Right lung (tissue), 5 donors: ENCODE measurements around the gene PRUNE2. TPM values are rescaled to one million over a fixed set of nuclear protein-coding genes. Genes with fewer than 3 reads are reported as not detected.

Experiments
- DNase-seq, 2 donors: peaks; one replicate each; pipeline ENCODE4 v3.0.0-alpha.2; 2013
- polyA plus RNA-seq, 5 donors: library from polyadenylated mRNA; unstranded; fragments of 120-200 nt; gene quantifications; one replicate each; pipeline versions ENCODE4 v1.2.1 to v1.2.3, GENCODE V29; 2013; ENCODE audit warnings: inconsistent platforms in 1 of 5, low replicate concordance in 1 of 5; ENCODE audit not compliant: insufficient read length in 5 of 5, insufficient read depth in 1 of 5

Gene PRUNE2
- polyA plus RNA-seq, 5 donors: 2.5 to 4.4 (median 3.3) TPM

DNA sequence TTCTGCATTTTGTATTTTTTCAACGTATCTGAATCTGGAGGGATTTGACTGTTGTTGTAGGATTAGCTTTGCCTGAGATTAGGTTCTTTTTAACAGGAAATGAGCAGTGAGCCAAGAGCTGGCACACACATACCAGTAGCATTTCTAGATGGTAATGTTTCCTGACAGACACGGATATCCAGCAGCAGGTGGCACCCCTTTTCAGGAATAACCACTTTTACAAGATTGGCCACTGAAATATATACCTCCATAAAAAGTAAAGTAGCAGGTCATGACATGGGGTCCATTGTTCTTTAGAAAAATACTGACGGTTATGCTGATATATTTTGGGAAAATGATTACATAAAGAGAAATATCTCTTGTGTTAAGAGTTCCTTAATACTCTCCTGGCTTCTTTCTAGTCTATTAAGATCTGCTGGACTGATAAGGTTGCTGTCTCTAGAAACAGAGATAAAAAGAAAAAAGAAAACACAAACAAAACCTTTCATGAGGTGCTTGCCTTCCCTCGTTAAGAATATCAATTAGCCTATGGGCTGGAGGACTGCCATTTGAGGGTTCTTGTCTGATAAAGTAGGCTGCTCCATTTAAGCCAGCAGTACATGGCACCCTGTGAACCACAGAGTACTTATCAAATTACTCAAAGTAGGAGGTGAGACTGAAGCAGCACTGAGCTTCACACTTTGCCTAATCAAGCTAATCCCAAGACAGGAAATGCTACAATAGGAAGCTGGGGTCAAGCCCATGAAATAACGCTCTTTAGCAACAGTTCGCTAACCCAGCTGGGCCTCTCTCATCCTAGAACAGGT, 243.2 kb downstream of the PRUNE2 start:
- no peak for DNase-seq

DNA sequence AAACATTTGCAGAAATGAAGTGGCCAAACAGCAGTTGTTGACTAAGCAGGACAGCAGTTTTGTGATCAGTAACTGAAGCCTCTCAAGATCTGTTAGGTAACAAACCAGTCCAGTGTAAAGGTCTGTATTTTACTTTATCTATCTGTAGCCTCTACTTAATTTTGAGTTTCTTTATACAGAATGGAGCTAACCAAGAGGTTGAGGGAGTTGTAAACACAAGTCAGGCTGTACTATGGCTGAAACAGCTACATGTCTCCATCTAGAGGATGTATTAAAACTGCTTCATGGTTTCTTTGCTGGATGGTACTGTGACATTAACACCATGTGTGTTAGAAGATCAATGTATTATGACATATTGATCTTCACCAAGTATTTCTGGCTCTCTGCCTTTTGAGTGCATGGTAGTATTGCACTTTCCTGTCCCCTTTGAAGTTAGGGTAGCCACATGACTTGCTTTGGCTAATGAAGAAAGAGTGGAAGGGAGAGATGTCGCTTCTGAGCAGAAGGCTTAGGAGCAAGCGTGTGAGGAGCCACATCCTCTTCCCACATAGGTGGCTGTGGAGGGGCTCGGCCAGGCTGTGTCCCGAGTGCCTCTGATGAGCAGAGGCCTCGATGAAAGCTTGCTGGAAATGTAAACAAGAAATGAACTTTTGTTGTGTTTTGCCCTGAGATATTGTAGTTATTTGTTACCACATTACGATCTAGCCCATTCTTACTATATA, 247.2 kb downstream of the PRUNE2 start:
- DNase-seq: peak; percentile 32 to 58

- no peak for DNase-seq
Measured at GRCh38 chr9:76657265-76657664, 248.6 kb downstream of the PRUNE2 start.

DNA sequence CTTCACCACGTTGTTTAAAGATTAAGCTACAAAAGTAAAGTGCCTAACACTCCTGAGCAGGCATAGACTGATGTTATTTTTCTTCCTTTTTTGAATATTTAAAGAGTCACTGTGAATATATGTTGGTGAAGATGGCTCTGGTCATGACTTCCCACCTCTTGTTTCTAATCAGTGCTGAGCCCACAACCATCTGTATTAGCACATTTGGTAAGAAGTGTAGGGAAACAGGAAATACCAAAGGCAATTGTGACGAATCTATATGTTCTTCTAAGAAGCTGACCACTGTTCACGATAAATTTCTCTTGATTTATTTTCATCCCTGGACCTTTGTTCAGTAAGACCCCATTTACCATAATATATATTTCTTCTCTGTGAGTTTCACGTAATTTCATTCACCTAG, 249.9 kb downstream of the PRUNE2 start:
- DNase-seq: no peak

DNA sequence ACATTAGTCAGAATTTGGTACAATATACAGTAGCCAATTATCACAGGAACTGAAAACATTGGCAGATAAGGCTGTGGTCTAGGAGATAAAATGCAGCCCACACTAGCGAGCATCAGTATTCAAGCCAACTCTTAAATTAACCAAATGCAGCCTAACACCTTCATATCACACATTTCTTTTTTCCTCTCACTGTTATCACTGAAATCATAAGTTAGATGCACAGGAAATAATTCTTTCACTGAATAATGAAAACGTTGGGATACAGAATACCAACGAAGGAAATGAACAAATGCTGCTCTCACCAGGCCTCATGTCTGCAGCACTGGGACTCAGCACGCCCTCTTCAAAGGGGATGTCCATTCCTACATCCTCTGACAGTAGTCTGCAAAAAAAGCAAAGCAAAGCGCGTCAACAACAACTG, 250.8 kb downstream of the PRUNE2 start:
- no peak for DNase-seq

GRCh38 chr9:76654575-76654974, 251.3 kb downstream of the PRUNE2 start:
- DNase-seq: no peak

GRCh38 chr9:76654051-76654461, 251.9 kb downstream of the PRUNE2 start:
- DNase-seq: no peak

- DNase-seq: no peak
Measured at GRCh38 chr9:76652894-76653293, 253.0 kb downstream of the PRUNE2 start.

- no peak for DNase-seq
Measured at GRCh38 chr9:76651119-76651705, 254.7 kb downstream of the PRUNE2 start.

DNA sequence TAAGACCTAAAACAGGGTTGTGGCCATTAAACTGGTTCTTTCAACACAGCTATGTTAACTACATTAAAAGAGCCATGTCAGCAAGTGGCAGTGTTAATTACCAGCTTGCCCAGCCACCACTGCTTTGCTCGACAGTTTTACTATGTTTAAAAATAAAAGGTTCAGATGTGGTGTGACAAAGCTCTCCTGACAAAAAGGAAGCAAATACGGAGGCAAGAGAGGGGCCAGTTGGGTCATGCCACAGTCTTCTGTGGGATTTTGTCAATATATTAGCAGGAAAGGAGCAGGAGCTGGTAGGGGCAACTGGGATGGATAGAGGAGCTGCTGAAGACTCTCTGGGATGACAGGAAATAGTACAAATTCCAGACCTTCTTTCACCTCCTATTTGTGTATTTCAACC, 255.2 kb downstream of the PRUNE2 start:
- no peak for DNase-seq

GRCh38 chr9:76649894-76650293, 256.0 kb downstream of the PRUNE2 start:
- no peak for DNase-seq

GRCh38 chr9:76646249-76646648, 259.7 kb downstream of the PRUNE2 start:
- DNase-seq: no peak

DNA sequence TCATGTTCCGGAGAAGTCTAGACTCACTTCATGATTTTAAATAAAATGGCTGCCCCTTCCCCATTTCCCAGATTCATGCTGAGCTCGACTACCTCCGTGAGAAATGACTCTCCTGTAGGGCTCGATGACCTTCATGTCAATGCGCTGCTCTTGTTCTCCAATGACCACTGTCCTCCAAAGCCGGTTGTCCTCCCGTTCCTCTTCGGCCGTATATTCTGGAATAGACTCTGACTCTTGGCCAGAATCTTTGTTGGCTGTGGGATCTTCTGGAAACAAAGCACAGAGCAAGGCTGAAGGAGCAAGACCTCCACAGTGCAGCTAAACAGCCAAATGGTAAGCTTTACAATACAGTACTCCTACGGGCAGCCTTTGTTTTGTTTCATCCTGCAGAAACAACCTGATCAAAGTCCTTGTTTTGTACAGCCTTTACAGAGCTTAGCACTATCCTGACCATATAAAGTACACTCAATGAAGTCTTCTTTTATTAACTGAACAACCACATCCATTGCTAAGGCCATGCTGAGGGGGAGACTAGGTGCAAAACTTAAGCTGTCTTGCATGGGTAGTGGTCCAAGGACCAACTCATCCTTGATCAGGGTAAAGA, 261.2 kb downstream of the PRUNE2 start:
- no peak for DNase-seq

- DNase-seq: no peak
Measured at GRCh38 chr9:76644171-76644570, 261.7 kb downstream of the PRUNE2 start.

DNA sequence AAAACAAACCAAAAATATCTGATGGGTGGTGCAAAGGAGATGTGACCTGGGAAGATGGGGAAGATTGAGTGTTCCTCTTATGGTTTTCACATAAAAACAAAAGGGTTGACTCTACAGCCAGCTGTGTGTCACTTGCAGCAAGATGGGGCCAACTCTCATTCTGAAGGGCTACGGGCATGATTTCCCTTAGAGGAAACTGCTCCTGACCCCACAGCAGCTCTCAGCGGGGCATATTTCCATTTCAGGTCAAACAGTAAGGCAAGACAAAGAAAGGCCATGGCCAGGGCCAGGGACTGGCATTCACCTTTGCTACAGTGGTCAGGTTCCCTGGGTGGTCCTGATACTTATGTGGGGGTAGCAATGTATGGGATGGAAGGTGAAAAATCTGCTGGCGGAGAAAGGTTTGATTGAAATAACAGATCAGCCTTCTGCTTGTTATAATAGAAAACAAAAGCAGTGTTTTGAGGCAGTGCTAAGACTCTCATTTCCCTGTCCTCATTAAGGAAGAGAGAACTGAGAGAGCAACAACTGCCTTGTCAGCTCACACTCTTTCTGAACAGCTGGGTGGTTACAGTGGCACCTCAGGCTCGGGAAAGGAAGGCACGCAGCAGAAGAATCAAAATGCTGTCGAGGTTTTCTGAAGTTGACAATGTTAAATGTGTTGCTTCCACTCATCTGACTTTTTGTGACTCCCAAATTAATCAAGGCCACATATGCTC, 262.4 kb downstream of the PRUNE2 start:
- DNase-seq: no peak

GRCh38 chr9:76642701-76643209, 263.2 kb downstream of the PRUNE2 start:
- no peak for DNase-seq

DNA sequence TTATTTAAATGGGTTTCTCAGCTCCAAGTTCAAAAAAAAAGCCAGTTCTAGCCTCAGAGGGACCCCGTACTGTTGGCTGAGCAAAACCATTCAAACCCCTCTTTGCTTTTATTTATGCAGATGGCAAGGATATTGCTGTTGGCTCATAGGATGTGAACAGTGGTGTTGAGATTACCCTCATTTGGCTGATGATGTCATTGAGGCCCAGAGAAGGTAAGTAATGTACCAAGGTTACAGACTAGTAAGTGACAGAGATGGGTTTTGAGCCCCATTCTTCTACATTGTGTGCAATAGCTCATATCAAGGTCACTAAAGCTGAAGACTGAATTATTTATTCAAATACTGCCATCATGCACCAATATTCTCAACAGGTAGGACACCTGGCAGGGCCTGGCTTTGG, 263.8 kb downstream of the PRUNE2 start:
- DNase-seq: no peak

DNA sequence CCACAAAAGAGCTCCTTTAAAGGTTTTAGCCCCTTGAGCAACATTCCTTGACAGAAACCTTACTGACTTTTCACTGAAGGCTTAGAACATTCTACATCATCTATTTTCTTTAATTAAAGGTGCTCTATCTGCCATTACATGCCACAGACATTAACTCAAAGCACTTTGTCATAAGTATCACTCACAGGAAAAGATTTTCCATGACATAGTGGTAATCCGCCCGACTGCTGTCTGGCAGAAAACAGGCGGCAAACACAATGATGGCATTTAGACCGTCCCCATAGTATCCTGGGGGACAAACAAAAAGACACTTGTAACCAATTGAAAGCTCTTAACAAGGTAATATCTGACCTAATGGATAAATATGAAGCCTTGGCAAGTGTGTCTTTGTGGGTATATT, 267.9 kb downstream of the PRUNE2 start:
- no peak for DNase-seq

DNA sequence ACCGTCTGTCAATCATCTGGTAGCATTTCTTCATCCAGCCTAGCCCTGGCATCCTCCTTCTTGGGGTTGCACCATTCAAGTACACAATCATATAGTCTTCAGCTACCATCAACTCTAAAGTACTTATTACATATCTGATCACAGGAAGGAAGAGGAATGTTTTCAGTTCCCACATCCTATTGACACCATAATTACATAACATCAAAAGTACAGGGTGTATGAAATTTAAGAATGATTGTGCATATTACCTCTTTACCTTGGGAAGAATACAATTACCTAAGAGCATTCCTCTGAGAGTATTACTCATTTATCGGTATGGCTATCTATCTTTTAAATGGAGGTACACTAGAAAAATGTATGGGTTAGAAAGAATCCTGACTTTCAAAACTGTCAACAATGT, 268.5 kb downstream of the PRUNE2 start:
- no peak for DNase-seq

DNA sequence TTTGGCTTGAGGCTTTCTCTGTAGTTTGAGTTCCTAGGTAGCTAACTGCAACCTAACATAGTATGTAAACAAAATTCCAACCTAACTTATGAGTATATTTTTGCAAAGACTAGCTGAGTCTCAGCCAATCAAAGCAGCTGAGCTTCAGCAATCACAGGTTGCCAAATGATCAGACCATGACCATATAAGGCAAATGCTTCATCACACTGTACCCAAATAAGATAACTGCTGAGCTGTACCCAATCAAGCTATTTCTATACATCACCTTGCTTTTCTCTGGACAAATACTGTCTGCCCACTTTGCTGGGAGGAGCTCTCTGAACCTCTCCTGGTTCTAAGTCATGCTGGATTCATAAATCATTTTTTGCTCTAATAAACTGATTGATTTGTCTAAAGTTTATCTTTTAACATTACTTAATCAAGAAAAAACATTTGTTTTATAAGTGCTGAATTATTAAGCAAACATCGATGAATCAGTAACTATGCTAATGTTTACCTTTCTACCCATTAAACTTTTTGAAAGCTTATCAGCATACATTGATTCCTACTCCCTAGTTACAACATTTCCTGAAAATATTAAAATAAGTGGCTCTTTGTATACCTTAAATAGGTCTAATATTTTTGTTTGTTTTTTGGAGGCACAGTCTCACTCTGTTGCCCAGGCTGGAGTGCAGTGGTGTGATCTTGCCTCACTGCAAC, 271.4 kb downstream of the PRUNE2 start:
- DNase-seq: no peak

DNA sequence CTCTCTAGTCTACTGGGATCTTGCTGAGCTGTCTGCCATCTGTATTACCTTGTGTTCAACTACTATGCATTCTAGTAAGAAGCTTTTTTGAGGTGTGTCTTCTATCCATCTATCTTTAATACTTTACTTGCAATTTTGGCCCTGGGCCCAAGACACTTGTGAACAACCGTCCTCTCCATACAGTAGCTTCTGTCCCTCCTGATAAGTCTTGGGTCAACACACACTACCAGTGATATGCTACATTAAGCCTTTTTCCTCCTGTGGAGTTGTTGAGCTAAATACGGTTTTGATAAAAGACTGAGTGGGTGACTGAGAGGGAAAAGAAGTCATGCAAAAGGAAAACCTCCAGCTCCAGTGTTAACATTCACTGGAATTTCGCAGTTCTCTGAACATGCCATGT, 275.0 kb downstream of the PRUNE2 start:
- DNase-seq: no peak
